Measurements from ENCODE around the gene ROPN1B. TPM values are rescaled to one million over a fixed set of nuclear protein-coding genes. Genes with fewer than 3 reads are reported as not detected.
A peak's percentile ranks its signal among the peaks of the same experiment; 100 is the strongest.
"Not testable (repeated sequence)": the region's sequence is repeated elsewhere in the genome, so short reads cannot be mapped to it uniquely, and the experiment has no call there.

The ROPN1B gene
- total RNA-seq, 1 donor from 2014 or later, result 4.6 TPM

GRCh38 chr3:125984951-125985350, 16.0 kb downstream of the ROPN1B start:
- DNase-seq; ATAC-seq (ENCODE audit: poor library complexity); intact Hi-C loops (cut with DNase I): not testable (repeated sequence)

- ATAC-seq (ENCODE audit: poor library complexity), result peak; percentile 99
- DNase-seq, result peak; percentile 93
- intact Hi-C loops (cut with DNase I), result no loop called here
Measured at GRCh38 chr3:125990253-125990970, 21.4 kb downstream of the ROPN1B start.

DNA sequence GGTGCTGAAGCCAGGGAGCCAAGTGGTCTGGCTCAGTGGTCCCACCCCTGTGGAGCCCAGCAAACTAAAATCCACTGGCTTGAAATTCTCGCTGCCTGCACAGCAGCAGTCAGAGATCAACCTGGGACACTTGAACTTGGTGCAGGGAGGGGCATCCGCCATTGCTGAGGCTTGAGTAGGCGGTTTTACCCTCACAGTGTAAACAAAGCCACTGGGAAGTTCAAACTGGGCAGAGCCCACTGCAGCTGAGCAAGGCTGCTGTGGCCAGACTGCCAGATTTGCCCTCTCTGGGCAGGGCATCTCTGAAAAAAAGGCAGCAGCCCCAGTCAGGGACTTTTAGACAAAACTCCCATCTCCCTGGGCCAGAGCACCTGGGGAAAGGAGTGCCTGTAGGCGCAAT, 27.8 kb downstream of the ROPN1B start:
- ATAC-seq (ENCODE audit: poor library complexity); DNase-seq; intact Hi-C loops (cut with DNase I): not testable (repeated sequence)

- intact Hi-C loops (cut with DNase I), result no loop called here
- ATAC-seq (ENCODE audit: poor library complexity) (no peak), DNase-seq (no peak)
Measured at GRCh38 chr3:126002189-126002588, 33.2 kb downstream of the ROPN1B start.

GRCh38 chr3:126003447-126004190, 34.6 kb downstream of the ROPN1B start:
- ATAC-seq (ENCODE audit: poor library complexity), result no peak
- DNase-seq, result no peak
- intact Hi-C loops (cut with DNase I), result no loop called here

DNA sequence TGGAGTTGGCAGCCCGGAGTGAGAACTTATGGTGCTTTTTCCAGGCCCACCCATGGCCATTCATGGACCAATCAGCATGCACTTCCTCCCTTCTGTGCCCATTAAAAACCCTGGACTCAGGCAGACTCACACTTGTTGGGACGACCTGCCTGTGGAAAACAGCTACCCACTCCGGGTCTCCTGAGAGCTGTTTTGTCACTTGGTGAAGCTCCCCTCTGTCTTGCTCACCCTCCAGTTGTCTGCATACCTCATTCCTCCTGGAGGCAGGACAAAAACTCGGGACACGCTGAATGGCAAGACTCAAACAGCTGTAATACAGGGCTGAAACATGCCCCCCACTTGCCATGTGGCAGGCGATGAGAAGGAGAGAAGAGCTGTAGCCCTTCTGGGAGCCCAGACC, 35.2 kb downstream of the ROPN1B start:
- ATAC-seq (ENCODE audit: poor library complexity), result no peak
- DNase-seq, result no peak
- intact Hi-C loops (cut with DNase I), result no loop called here

DNA sequence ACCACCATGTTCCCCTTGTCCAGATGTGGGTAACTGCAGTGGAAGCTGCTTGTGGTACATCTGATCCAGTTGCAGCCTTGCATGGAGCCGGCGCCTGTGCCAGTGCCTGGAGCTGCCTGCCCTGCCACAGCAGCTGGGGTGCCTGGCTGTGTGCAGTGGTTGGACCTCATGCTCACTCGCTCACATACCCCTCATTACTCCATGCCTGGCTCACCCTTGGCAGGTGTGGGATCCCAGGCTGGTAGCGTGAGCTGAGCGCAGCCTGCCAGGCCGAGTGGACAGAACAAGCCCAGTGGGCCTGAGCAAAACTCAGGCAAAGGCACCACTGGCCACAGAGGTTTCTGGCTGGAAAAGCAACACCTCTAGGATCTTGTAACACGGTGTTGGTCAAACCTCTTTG, 35.7 kb downstream of the ROPN1B start:
- intact Hi-C loops (cut with DNase I), result no loop called here
- peak; percentile 30 for ATAC-seq (ENCODE audit: poor library complexity)
- no peak for DNase-seq

DNA sequence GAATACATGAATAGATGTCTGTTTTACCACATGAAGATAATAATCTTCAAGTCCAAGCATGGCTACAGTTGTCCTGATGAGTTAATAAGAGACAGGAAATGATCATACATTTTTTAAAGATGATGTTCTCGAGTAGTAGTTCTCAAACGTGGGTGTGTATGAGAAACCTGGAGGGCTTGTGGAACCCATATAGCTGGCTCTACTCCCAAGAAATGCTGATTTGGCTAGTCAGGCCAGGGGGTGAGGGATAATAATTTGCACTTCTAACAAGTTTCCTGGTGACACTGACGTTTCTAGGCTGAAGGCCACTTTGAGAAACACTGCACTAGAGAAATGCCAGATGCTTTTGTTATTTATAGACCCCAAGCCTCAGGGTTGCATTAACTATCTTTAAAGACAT, 37.0 kb downstream of the ROPN1B start:
- peak; percentile 67 for ATAC-seq (ENCODE audit: poor library complexity)
- no peak for DNase-seq
- intact Hi-C loops (cut with DNase I), result no loop called here

- intact Hi-C loops (cut with DNase I), result no loop called here
- ATAC-seq (ENCODE audit: poor library complexity), result no peak
- DNase-seq, result no peak
Measured at GRCh38 chr3:126008219-126008618, 39.2 kb downstream of the ROPN1B start.

DNA sequence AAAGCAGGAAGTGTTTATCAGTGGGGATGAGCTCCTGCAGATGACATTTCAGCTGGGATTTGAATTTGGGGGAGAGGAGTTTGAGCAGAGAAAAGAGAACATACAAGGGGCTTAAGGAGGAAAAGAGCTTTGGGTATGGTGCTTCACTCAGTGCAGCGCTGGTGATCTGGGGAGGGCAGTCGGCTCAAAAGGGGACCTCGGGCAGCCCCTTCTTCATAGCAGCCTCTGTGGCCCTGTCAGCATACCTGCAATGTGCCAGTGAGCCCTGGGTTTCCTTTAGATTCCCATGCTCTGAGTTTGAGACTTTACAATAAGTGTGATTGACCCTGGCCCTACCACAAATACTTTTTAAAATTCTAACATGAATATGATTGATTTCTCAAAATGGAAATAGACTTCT, 40.2 kb downstream of the ROPN1B start:
- ATAC-seq (ENCODE audit: poor library complexity) (no peak), DNase-seq (no peak)
- intact Hi-C loops (cut with DNase I), result no loop called here

DNA sequence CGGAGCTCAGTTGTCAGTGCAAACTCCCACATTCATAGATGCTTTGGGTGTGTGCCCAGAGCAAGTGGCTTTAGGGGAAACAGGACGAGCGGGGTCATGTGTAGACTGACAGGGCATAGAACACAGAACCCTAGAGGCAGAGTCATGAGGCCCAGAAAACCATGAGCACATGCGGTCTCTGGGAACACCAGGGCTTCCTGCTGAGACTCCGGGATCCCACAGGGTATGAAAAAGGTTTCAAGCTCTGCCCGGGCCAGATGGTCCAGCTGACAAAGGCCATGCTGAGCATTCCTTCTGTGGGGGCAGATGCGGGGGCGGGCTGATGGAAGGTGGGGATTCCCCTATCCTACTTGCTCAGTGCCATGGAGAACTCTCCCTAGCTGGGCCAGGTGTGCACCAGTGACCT, 44.8 kb downstream of the ROPN1B start:
- DNase-seq (no peak), ATAC-seq (ENCODE audit: poor library complexity) (no peak)
- intact Hi-C loops (cut with DNase I), result no loop called here

GRCh38 chr3:126014252-126014651, 45.3 kb downstream of the ROPN1B start:
- no peak for ATAC-seq (ENCODE audit: poor library complexity)
- intact Hi-C loops (cut with DNase I), result no loop called here
- DNase-seq, result no peak

DNA sequence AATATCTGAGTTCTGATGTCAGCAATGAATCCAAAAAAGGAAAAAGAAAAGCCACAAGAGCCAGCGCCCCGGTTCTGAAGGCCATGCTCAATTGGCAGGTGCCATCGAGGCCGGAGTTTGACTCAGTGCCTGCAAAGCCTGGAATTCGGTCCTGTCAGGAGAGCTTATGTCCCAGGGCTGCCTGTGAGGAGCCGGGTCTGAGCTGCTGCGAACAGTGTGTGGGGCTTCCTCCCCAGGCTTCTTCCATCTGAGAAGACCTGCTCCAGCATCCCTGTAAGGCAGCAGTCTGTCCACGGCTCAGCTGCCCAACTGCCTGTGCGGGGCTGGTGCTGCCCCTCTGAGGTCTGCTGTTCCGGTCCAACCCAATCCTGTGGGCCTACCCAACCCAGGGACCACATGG, 46.1 kb downstream of the ROPN1B start:
- DNase-seq (no peak), ATAC-seq (ENCODE audit: poor library complexity) (no peak)
- intact Hi-C loops (cut with DNase I), result no loop called here

- no peak for ATAC-seq (ENCODE audit: poor library complexity)
- no peak for DNase-seq
- intact Hi-C loops (cut with DNase I), result no loop called here
Measured at GRCh38 chr3:126016616-126017015, 47.6 kb downstream of the ROPN1B start.

- DNase-seq (no peak), ATAC-seq (ENCODE audit: poor library complexity) (no peak)
- intact Hi-C loops (cut with DNase I), result no loop called here
Measured at GRCh38 chr3:126017362-126017761, 48.4 kb downstream of the ROPN1B start.

DNA sequence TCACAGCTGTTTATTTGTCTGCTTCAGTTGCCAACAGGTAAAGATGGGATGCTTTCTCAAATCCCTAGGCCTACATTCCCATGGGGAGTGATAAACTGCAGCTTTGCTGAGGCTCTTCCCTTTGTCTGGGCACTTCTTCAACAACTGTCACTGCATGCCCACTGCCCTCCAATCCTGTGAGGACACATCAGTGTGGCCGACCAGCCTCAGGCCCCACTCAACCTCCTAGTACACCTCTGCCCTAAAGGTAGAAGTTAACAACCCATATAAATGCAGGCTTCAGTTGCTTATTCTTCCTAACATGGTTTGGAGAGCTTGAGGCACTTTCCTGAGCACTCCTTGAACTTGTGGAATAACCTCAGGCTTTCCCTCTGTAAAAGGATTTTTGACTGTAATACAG, 49.6 kb downstream of the ROPN1B start:
- DNase-seq (no peak), ATAC-seq (ENCODE audit: poor library complexity) (no peak)
- intact Hi-C loops (cut with DNase I), result no loop called here

DNA sequence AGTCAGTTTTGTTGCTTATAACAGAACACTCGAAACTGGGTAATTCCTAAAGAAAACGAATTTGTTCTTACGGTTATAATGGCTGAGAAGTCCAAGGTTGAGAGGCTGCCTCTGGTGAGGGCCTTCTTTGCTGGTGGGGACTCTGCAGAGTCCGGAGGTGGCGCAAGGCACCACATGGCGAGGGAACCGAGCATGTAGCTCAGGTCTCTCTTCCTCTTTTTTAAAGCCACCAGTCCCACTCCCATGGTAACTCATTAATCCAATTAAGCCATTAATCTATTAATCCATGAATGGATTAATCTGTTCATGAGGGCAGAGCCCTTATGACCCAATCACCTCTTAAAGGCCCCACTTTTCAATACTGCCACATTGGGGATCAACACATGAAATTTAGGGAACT, 50.0 kb downstream of the ROPN1B start:
- DNase-seq, result no peak
- intact Hi-C loops (cut with DNase I), result no loop called here
- no peak for ATAC-seq (ENCODE audit: poor library complexity)

GRCh38 chr3:126019683-126020082, 50.7 kb downstream of the ROPN1B start:
- ATAC-seq (ENCODE audit: poor library complexity), result no peak
- intact Hi-C loops (cut with DNase I), result no loop called here

DNA sequence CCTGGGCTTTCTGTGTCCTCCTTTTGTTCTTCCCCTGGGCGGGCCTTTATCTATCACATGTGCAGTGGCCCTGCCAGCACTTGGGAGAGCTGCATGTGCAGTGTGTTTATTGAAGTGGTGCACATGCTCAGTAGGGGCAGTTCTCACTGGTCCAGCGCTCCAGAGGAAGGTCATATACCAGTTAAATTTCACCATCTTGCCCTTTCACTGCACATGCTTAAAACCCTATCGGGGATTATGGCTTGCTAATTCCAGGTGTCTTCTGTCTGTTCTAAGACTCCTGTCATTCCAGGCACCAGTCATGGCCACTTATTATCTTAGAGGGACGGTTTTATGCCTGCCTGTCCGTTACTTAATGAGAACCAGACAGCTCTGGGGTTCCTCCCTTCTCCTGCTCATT, 52.2 kb downstream of the ROPN1B start:
- intact Hi-C loops (cut with DNase I), result no loop called here
- DNase-seq (no peak), ATAC-seq (ENCODE audit: poor library complexity) (peak; percentile 78)

More at GRCh38 chr3:126019683-126020082, 50.7 kb downstream of the ROPN1B start:
- DNase-seq, result no peak

- intact Hi-C loops (cut with DNase I), result no loop called here
- DNase-seq, result no peak
- no peak for ATAC-seq (ENCODE audit: poor library complexity)
Measured at GRCh38 chr3:126021702-126022101, 52.7 kb downstream of the ROPN1B start.
